GM12878 (cell line): ENCODE data around the gene CDC37. TPM values are rescaled to one million over a fixed set of nuclear protein-coding genes. Genes with fewer than 3 reads are reported as not detected.
"Not testable (repeated sequence)": the region's sequence is repeated elsewhere in the genome, so short reads cannot be mapped to it uniquely, and the experiment has no call there.

ENCODE experiments used
- ATAC-seq: fragments of 200-7000 bp; cut with Tn5 transposase; 3 replicates; pipeline ENCODE4 v1.9.1; 2020; ENCODE audit warnings: mild to moderate bottlenecking, moderate library complexity
- BruUV-seq: library from RNA; stranded (reverse); fragments of 400-500 nt; replicated peaks from 2 replicates; lab custom pipeline; 2021; lab: Mats Ljungman, UMichigan
- CTCF ChIA-PET: fragments of 300-600 bp; sonication (Branson Sonifier 250); formaldehyde crosslinking; extraction: SDS; loops from one replicate; lab custom pipeline; 2021; ENCODE audit warnings: inconsistent platforms; lab: Yijun Ruan, JAX
- POLR2A ChIA-PET: fragments of 350-600 bp; formaldehyde crosslinking; extraction: SDS; loops from one replicate; lab custom pipeline; 2021; ENCODE audit warnings: inconsistent platforms; lab: Charles Lee
- RAD21 ChIA-PET: fragments of 300-600 bp; sonication (Branson Sonifier 250); formaldehyde crosslinking; loops from one replicate; lab custom pipeline; 2023; ENCODE audit warnings: antibody characterized with exemption; ENCODE audit not compliant: unreplicated experiment; lab: Charles Lee
- SMC1A ChIA-PET: fragments of 300-600 bp; sonication (Branson Sonifier 250); formaldehyde crosslinking; loops from one replicate; lab custom pipeline; 2023; ENCODE audit not compliant: unreplicated experiment, uncharacterized antibody; lab: Charles Lee
- DNase-seq: peaks from one replicate; pipeline ENCODE4 v3.0.0-alpha.2; 2011; ENCODE audit warnings: low read depth, low spot score
- FAIRE-seq: peaks from 3 replicates; lab custom pipeline; 2011; peaks lifted over from hg19 to GRCh38; lab: Jason Lieb, UNC
- H2AFZ ChIP-seq: 2 replicates; pipeline ENCODE4 v1.6.0; 2011; ENCODE audit warnings: low read depth, low read length, control low read depth; ENCODE audit not compliant: control insufficient read depth
- H3K27ac ChIP-seq: 2 replicates; pipeline ENCODE4 v1.5.1; 2011; ENCODE audit warnings: control low read depth; ENCODE audit not compliant: control insufficient read depth, insufficient read depth
- H3K27me3 ChIP-seq, 2 experiments: replicated peaks in 1 of 2; 2 replicates each; pipeline versions ENCODE4 v1.6.0 to v1.6.1; 2011; ENCODE audit warnings: low read length in 1 of 2; ENCODE audit not compliant: control insufficient read depth in 2 of 2, insufficient read depth in 2 of 2
- H3K36me3 ChIP-seq, 2 experiments: 2 replicates each; pipeline ENCODE4 v1.5.1; 2011; ENCODE audit warnings: low read length in 1 of 2; ENCODE audit not compliant: control insufficient read depth in 2 of 2, insufficient read depth in 2 of 2
- H3K4me1 ChIP-seq: 2 replicates; pipeline ENCODE4 v1.6.1; 2011; ENCODE audit warnings: mild to moderate bottlenecking, low read length, moderate library complexity, mixed read lengths; ENCODE audit not compliant: control insufficient read depth, insufficient read depth
- H3K4me2 ChIP-seq: 2 replicates; pipeline ENCODE4 v1.6.0; 2011; ENCODE audit warnings: control low read depth; ENCODE audit not compliant: control insufficient read depth, insufficient read depth
- H3K4me3 ChIP-seq: fragments of 200-600 bp; sonication (generic); 2 replicates; pipeline ENCODE4 v1.5.1; 2016
- H3K79me2 ChIP-seq: 2 replicates; pipeline ENCODE4 v1.6.0; 2011; ENCODE audit warnings: low read length; ENCODE audit not compliant: control insufficient read depth, insufficient read depth
- H3K9ac ChIP-seq: 2 replicates; pipeline ENCODE4 v1.8.0; 2011; ENCODE audit warnings: low read length, control low read depth, mixed read lengths; ENCODE audit not compliant: control insufficient read depth, insufficient read depth
- H3K9me3 ChIP-seq: replicated peaks from 3 replicates; pipeline ENCODE4 v1.5.1; 2011; ENCODE audit warnings: mild to moderate bottlenecking, low read length; ENCODE audit not compliant: control insufficient read depth, insufficient read depth
- H4K20me1 ChIP-seq: 2 replicates; pipeline ENCODE4 v1.6.0; 2011; ENCODE audit not compliant: control insufficient read depth, insufficient read depth
- BCL11A ChIP-seq: IDR thresholded peaks from 2 replicates; pipeline ENCODE4 v1.6.1; 2011; ENCODE audit warnings: low read depth, low read length
- CTCF ChIP-seq, 3 experiments: IDR thresholded peaks in 2 of 3; conservative IDR thresholded peaks in 1 of 3; 2 replicates each; pipeline ENCODE4 v1.5.1; 2011; ENCODE audit warnings: low read depth in 3 of 3, low read length in 3 of 3, mild to moderate bottlenecking in 3 of 3, control low read depth in 2 of 3, moderate library complexity in 2 of 3, inconsistent platforms in 1 of 3, mixed read lengths in 1 of 3; ENCODE audit not compliant: control insufficient read depth in 2 of 3, insufficient read depth in 1 of 3; ENCODE audit errors: extremely low read depth in 1 of 3
- NFYA ChIP-seq: IDR thresholded peaks from 2 replicates; pipeline ENCODE4 v1.6.1; 2011; ENCODE audit warnings: low read depth, mild to moderate bottlenecking, low read length, improper control_type of control experiment, borderline replicate concordance
- PAX8 ChIP-seq: fragments of 450-650 bp; IDR thresholded peaks from 2 replicates; pipeline ENCODE4 v1.6.1; 2017; ENCODE audit warnings: mild to moderate bottlenecking, moderate library complexity
- RAD21 ChIP-seq: IDR thresholded peaks from 2 replicates; pipeline ENCODE4 v1.6.1; 2011; ENCODE audit warnings: mild to moderate bottlenecking, low read depth, low read length, moderate library complexity; ENCODE audit not compliant: insufficient read depth
- RFX5 ChIP-seq: IDR thresholded peaks from 2 replicates; pipeline ENCODE4 v1.6.1; 2011; ENCODE audit warnings: low read depth, low read length, improper control_type of control experiment
- ZNF274 ChIP-seq: IDR thresholded peaks from one replicate; pipeline ENCODE4 v1.8.0; 2011; ENCODE audit not compliant: insufficient read length, insufficient read depth
- WGBS: methylation state at CpG from one replicate; pipeline ENCODE4 v1.1.6; 2016; ENCODE audit warnings: low lambda C conversion rate; ENCODE audit not compliant: insufficient replicate concordance, insufficient coverage; ENCODE audit errors: missing lambda C conversion rate; 5-methylcytosine and 5-hydroxymethylcytosine counted together
- in situ Hi-C: fragments of 300-500 bp; cut with MboI; formaldehyde crosslinking; loops from 9 replicates; pipeline ENCODE4 v1.14.3; 2018; ENCODE audit warnings: mixed read lengths
- intact Hi-C: fragments of 100-400 bp; cut with micrococcal nuclease; formaldehyde crosslinking; loops from one replicate; pipeline ENCODE4 v1.14.2; 2022; ENCODE audit not compliant: unreplicated experiment
- polyA plus RNA-seq, 11 experiments: library from polyadenylated mRNA; depleted of rRNA in 4 of 11; unstranded in 6 of 11; stranded (reverse) in 5 of 11; fragments of >200 nt; fragmentation: Nextera tagmentation in 4 of 11; fragmentation: Illumina TruSeq in 1 of 11; extraction: Ambion mirVana in 4 of 11; extraction: Trizol in 1 of 11; gene quantifications; 1 replicate in 1 of 11; 2 replicates in 10 of 11; pipeline versions ENCODE4 v1.2.1 to v1.2.3, GENCODE V29; 2011 to 2016; ENCODE audit warnings: inconsistent platforms in 2 of 11, missing spikeins in 2 of 11, low read depth in 1 of 11
- total RNA-seq, 4 experiments: library from RNA; depleted of rRNA in 3 of 4; stranded (reverse); fragments of >200 nt in 3 of 4; fragmentation: Illumina TruSeq in 1 of 4; extraction: Trizol in 1 of 4; gene quantifications; 2 replicates each; pipeline versions ENCODE4 v1.2.1 to v1.2.3, GENCODE V29; 2013 to 2021

Gene CDC37
- total and polyA plus RNA-seq, 10 of the 15 experiments (the other 5 are each of a cell fraction or from before 2014, with no cell fraction given): 4.7 to 265 (median 176) TPM

GRCh38 chr19:10399878-10400277 lies 3.5 kb downstream of the CDC37 start (continued):
- TF ChIP-seq CTCF (IDR thresholded peaks at IDR 0.05 in 2 of 3, conservative IDR thresholded peaks at IDR 0.05 in 1 of 3; ENCODE audit: control insufficient read depth in 2 of 3, extremely low read depth in 1 of 3, insufficient read depth in 1 of 3, low read depth in 3 of 3, low read length in 3 of 3): no peak
- no peak for TF ChIP-seq NFYA
- TF ChIP-seq RFX5: no peak
- no peak for TF ChIP-seq BCL11A
- no peak for TF ChIP-seq RAD21
- no peak for TF ChIP-seq PAX8
- no peak for TF ChIP-seq ZNF274

DNA sequence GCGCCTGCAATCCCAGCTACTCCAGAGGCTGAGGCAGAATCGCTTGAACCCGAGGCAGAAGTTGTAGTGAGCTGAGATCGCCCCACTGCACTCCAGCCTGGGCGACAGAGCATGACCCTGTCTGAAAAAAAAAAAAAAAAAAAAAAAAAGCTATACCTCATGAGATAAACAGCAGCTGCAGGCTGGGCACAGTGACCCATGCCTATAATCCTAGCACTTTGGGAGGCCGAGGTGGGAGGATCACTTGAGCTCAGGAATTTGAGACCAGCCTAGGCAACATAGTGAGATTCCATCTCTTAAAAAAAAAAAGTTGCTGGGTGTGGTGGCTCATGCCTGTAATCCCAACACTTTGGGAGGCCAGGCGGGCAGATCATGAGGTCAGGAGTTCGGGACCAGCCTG lies 4.0 kb downstream of the CDC37 start:
- in situ Hi-C loops: not testable (repeated sequence)
- SMC1A ChIA-PET: interaction anchor here (1.9 to 2.1 kb wide), 2 partner anchors 19 to 129 kb away, joined by 6 to 14 read pairs; partner anchors contain the start of gene ICAM1

More for the DNA sequence above, 4.0 kb downstream of the CDC37 start:
- H4K20me1 ChIP-seq, H3K9me3 ChIP-seq, FAIRE-seq, DNase-seq, H3K9ac ChIP-seq, BruUV-seq, ATAC-seq, H3K27ac ChIP-seq, H3K27me3 ChIP-seq, H3K4me2 ChIP-seq, H2AFZ ChIP-seq, intact Hi-C loops, H3K4me3 ChIP-seq: not testable (repeated sequence)
- Histone ChIP-seq H3K79me2 (peaks cover 50% of the 10 kb centered on the region), H3K4me1 (peaks cover 18% of the 10 kb centered on the region), H3K36me3 (peaks cover 4 to 15% of the 10 kb centered on the region in 2 experiments)
- RAD21 ChIA-PET: interaction anchor here (0.6 to 1.0 kb wide), 3 partner anchors 19 to 141 kb away, joined by 3 to 6 read pairs (median 3); partner anchors contain the start of gene TYK2
- WGBS: 57% methylated on average over 6 of the region's 8 CpGs
- POLR2A ChIA-PET: interaction anchor here (0.6 to 1.2 kb wide), 5 partner anchors 110 to 241 kb away, joined by 3 to 10 read pairs (median 4); no protein-coding TSS in a partner anchor
- CTCF ChIA-PET: interaction anchor here (3.0 to 28.5 kb wide), 5 partner anchors 8 to 140 kb away, joined by 17 to 1053 read pairs (median 18); partner anchors contain the start of genes ICAM1 and PDE4A
